GM10847 (cell line): ENCODE data around the gene TDRD9.

Experiments used
- POLR2A ChIP-seq: IDR thresholded peaks from 2 replicates; pipeline ENCODE4 v1.6.1; 2011; ENCODE audit not compliant: insufficient read length; ENCODE audit errors: extremely low read depth

TDRD9 gene

DNA sequence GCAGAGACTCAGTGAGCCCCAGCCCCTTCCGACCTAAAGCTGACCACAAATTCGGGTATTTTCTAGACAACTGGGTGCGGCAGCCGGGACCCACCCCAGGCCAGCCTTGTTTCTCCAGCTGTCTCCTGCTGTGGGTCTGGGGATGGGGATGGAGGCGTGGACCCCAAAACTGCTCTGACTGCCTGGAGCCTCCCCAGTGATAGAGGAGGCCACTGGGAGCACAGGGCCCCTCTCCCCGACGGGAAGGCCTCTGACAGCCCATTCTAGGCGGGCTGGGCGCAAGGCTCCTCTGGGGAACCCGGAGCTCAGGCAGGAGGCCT, 38.2 kb upstream of the TDRD9 start:
- TF ChIP-seq POLR2A: no peak

- TF ChIP-seq POLR2A: no peak
These were observed 37.2 kb upstream of the TDRD9 start for GRCh38 chr14:103890821-103891666.

GRCh38 chr14:103891667-103892215, 36.5 kb upstream of the TDRD9 start:
- TF ChIP-seq POLR2A: no peak

- TF ChIP-seq POLR2A: no peak
These were observed 36.0 kb upstream of the TDRD9 start for GRCh38 chr14:103892247-103892646.

GRCh38 chr14:103894034-103894722, 34.1 kb upstream of the TDRD9 start:
- TF ChIP-seq POLR2A: no peak

GRCh38 chr14:103894723-103895059, 33.6 kb upstream of the TDRD9 start:
- TF ChIP-seq POLR2A: no peak

- TF ChIP-seq POLR2A: no peak
These were observed 31.7 kb upstream of the TDRD9 start for GRCh38 chr14:103896578-103896977.

- no peak for TF ChIP-seq POLR2A
These were observed 30.9 kb upstream of the TDRD9 start for GRCh38 chr14:103897075-103897947.

DNA sequence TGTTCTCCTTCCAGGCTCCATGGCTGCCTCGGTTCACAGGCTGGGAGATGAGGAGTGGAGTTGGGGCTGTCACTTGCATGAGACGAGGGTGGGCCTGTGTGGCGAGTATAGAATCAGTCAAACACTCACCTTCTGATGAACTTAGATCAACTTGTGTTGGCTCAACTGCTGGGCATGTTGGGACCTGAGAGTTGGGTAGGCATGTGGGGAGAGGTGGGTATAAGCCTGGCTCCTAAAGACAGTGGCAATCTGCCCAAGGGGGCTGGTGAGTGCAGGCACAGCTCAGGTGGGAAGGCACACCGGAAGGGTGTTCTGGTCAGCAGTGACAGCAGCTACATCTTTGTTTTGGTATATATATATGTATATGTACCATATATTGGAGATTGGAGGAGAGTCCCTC, 30.1 kb upstream of the TDRD9 start:
- TF ChIP-seq POLR2A: no peak

DNA sequence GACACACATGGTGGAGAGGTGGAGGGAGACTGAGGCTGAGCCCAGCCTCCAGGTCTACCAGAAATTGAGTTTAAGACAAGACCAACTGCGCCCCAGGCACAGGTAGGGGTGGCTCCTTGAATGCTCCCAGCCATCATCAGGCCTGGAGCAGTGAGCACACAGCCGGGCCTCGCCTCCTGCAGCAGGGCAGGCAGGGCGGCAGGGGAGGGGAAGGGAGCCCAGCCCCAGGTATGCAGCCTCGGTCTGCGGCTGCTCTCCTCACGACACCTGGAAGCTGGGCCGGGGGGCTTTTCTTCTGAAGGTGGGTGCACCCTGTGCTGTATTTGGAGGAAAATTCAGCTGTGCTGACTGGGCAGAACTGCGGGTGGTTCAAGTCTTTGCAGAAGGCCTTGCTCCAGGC, 29.5 kb upstream of the TDRD9 start:
- TF ChIP-seq POLR2A: no peak

GRCh38 chr14:103899316-103899715, 28.9 kb upstream of the TDRD9 start:
- TF ChIP-seq POLR2A: no peak

DNA sequence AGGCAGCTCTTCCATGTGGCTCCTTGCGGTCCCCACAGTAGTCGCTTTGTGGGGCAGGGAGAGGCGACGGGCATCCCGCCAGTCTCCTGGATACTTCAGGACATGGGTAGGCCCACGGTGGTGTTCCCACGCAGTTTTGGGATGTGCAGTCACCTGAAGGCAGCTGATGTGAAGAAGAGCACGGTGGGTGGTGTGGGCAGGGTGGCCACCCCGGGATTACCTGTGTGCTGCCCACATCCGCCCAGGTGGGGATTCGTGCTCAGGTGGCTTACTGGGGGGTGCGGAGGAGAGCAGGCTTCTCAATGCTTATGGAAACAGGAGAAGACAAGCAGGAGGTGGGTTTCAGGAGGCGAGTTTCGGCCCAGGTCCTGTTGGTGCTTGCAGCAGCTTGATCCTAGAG, 28.4 kb upstream of the TDRD9 start:
- TF ChIP-seq POLR2A: no peak

GRCh38 chr14:103904493-103905107, 23.7 kb upstream of the TDRD9 start:
- TF ChIP-seq POLR2A: no peak

GRCh38 chr14:103905842-103906456, 22.3 kb upstream of the TDRD9 start:
- no peak for TF ChIP-seq POLR2A

DNA sequence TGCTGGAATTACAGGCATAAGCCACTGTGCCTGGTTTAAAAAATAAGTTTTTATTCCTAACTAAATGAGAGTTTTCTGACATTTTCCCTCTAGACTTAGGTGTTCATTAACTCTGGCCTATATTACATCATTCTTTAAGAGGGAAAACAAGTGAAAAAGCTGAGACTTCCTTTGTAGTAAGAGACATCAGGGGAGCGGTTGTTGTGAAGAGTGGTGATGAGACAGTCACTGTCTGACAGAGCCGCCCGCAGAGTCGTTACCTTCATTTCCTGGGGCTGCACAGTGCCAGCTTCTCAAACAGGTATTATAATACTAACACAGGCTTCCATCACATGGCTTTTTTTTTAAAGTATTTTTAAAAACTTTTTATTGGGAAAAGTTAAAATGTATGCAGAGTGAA, 19.7 kb upstream of the TDRD9 start:
- no peak for TF ChIP-seq POLR2A

- TF ChIP-seq POLR2A: no peak
These were observed 18.6 kb upstream of the TDRD9 start for GRCh38 chr14:103909531-103910261.
